ELR (cell line): ENCODE results near the gene CHURC1.

Source experiments
- DNase-seq: peaks from one replicate; pipeline ENCODE4 v3.0.0-alpha.2; 2015; ENCODE audit warnings: low read depth

Gene CHURC1

GRCh38 chr14:64914237-64915028 lies at the start of gene CHURC1:
Gene CHURC1 (plus strand): TSS chr14:64914455. CDS start chr14:64914496, 41 bp downstream.
- DNase-seq = peak; percentile 99

DNA sequence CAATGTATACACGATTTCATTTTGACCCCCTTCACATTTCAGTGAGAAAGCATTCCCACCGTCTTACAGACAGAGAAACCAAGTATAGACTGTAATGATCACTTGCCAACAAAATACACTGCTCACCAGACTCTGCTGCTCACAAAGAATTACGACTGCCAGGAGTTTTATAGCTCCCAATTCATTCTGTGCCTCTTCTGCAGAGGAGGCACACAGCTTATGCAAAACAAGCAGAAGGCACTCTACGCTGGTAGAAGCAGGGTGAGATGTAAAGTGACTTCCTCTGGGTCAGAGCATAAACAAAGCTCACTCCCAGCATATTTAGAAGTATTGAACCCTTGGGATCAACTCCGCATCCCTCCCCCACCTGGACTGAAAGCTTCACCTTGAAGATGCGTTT lies 49.1 kb upstream of the CHURC1 start:
- no peak for DNase-seq

- no peak for DNase-seq
Measured at GRCh38 chr14:64865992-64866391, 48.3 kb upstream of the CHURC1 start.

DNA sequence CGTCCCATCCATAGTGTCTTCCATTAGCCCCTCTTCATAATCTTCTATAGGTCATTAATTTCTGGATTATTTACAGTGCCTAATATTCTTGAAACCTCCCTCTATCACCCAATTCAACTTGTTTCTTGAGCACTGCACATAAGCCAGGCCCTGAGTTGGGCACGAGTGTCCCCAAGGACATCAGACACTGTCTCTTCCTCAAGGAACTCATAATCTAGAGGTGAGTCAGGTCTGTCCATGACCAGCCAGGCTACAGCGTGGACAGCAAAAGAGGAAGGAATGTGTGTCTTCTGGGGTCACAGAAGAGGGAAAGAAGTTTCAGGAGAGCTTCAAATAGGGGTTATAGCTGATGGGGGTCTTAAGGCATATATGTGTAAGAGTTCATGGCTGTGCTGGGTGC lies 47.1 kb upstream of the CHURC1 start:
- DNase-seq = no peak

GRCh38 chr14:64868379-64868778 lies 45.9 kb upstream of the CHURC1 start:
- no peak for DNase-seq

- DNase-seq = no peak
Measured at GRCh38 chr14:64868841-64869240, 45.4 kb upstream of the CHURC1 start.

DNA sequence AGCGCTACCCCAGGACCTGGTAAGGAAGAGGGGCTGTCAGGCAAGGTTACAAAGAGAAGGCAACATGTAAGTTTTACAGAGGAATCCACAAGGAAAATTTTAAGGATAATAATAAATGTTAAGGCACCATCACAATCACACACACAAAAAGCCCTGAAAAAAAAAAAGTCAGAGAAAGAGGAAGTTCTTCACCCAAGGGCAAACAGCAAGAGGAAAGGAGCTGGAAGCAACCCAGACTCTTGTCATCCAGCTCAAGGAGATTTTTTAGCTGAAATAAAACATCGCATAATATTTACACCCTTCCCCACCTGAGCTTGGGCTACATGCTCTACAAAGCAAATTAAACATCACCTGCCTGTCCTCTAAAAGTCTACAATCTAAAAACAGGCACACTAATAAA lies 44.1 kb upstream of the CHURC1 start:
- no peak for DNase-seq

- DNase-seq = no peak
Measured at GRCh38 chr14:64871344-64871743, 42.9 kb upstream of the CHURC1 start.

DNA sequence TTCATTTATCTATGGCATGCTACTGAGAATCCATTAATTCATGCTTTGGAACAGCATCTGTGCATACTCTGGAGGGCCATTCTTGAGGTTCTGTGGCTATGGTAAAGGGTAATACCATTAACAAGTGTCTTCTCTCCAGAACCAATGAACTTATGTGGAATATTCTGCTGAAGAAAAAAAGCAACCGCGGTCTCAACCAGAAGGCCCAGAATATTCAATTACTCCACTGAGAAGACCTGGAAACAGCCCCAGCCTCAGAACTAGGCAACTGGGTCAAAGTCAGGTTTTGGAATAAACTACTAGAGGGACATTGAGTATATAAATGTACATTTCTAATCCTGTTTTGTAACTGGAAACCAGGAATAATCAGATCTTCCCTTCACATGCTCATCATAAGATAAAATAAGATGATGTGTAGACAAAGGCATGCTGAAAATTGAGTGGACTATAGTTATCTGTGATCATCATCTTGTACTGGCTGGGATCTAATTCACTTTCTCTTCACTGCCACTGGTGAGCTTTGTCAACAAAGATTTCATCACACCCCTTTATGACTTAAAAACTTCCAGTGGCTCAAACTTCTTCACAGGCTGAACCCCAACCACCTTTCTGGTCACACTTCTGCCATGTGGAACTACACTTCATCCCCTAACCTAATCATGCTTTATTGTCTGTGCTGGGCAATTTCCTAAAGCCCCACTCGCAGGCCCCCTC lies 40.6 kb upstream of the CHURC1 start:
- no peak for DNase-seq

DNA sequence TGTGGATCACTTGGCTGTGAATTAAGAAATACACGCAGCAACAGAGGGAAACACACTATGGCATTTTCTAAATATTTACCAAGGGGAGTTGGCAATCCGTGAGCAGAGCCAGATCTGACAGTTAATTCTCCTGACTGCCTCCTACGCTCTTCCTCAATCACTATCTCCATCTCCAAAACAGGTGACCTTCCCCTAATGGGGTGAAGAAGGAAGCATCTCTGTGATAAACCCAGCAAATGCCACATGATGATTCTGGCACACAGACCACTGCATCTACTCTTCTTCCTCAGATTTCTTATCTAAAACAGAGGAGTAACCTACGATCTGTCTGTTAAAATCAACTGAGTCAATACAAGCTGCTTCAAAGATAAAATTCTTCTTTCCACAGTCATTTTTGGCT lies 38.9 kb upstream of the CHURC1 start:
- no peak for DNase-seq

DNA sequence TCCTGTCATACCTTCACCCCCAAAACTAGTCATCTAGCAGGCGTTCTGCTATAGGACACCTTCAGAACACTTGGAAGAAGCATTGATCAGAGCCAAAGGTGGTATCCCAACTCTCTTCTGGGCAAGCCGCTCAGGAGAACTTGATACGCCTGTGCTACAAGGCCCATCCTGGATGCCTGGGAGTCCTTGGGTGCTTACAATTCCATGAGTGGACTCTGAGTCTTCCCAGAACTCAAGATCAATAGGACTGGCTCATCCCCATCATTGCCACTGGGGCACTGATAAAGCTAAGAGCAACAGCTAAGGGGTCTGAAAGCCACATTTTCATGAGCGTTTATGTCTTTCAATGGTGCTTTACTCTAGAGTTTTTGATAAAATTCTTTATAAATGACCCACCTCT lies 36.4 kb upstream of the CHURC1 start:
- no peak for DNase-seq

DNA sequence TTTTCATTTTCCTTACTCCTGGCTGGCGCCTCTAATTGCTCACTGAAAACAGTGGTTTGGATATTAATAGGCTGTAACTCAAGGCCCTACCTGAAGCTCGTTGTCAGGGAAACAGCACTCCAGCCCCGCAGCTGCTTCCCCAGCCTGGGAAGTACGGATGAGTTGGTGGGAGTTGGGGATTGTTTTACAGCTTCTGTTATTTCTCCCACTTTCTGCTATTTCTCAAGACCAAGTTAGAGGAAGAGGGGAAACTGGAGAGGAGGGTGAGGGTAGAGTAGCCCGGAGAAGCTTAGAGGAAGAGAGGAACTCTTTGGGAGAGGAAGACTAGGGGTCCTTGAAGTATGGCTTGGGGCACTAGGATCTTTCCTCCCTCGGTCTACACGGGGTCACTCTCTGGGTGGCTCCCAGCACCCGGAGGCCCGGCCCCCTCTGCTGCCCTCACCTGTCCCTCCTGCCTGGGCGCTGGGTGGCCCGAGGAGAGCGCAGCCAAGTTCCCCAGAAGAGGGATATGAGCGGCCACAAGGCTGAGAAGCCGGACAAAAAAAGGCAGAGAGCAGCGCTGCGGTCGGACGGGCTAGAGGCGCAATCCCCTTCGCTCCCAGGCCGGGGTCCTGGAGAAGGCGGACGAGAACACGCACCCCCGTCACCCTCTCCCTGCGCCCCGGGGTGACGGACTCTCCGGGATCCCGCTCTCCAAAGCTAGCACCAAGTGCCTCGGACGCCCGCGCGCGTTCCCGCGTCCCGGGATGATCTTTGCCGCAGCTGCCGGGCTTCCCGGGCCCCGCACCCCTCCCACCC lies 35.2 kb upstream of the CHURC1 start:
- DNase-seq = no peak

- DNase-seq = no peak
Measured at GRCh38 chr14:64879635-64880220, 34.5 kb upstream of the CHURC1 start, which contains the start of gene SPTB. Gene SPTB (minus strand): TSS chr14:64879907. CDS start chr14:64823094, 56,813 bp downstream.

DNA sequence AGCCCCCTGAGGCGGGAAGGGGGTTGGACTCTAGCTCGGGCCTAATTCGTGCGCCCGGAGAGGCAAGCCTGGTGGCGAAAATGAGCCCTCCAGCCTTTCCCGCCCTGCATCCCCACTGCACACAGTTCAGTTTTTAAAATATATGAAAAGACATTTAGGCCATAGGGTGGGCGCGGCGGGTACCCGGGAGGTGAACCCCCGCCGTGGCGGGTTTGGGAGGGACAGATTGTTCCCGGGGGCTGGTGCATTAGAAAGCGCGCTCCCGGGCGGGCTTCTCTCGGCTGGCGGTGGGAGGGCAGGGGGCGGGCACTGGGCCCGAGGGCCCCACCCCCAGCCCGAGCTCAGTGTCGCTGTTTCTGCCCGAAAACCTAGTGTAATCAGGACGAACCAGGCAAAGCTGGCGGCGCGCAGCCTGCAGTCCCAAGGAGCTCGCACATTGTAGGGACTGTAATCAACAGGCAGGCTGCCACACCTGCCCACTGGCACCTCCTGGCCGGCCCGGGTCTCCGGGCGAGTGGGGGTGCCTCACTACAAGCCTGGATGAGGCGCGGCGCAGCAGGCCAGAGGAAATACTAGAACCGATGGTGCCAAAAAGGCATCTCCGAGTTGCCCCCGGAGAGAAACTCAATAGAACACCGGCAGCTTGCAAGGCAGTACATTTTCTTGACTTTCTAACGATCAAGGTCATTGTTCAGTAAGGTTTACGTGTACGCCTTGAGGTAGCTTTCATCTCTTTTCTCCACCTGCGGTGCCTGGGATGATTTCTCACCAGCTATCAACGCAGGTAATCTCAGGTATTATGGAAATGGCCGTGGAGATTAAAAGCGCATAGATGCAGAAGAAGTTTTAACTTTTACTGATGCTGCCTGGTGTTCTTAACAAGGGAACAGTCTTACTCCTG lies 33.8 kb upstream of the CHURC1 start:
- peak; percentile 27 for DNase-seq

DNA sequence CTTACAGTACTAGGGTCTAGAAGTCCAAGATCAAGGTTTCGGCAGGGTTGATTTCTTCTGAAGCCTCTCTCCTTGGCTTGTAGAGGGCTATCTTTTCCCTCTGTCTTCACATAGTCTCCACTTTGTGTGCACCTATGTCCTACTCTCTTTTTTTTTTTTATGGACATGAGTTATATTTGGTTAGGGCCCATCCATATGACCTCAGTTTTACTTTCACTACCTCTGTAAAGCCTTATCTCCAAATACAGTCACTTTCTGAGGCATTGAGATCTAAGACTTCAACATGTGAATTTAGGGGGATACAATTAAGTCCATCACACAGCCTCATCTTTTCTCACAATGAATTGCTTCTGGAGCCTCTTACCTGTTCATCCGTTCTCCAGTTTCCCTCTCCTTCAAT lies 28.7 kb upstream of the CHURC1 start:
- no peak for DNase-seq

GRCh38 chr14:64889352-64889751 lies 24.9 kb upstream of the CHURC1 start:
- peak; percentile 33 for DNase-seq

- no peak for DNase-seq
Measured at GRCh38 chr14:64891173-64891838, 22.9 kb upstream of the CHURC1 start.

- DNase-seq = peak; percentile 76
Measured at GRCh38 chr14:64891839-64892375, 22.3 kb upstream of the CHURC1 start.

- DNase-seq = no peak
Measured at GRCh38 chr14:64899958-64900357, 14.3 kb upstream of the CHURC1 start.

GRCh38 chr14:64906022-64906421 lies 8.2 kb upstream of the CHURC1 start:
- no peak for DNase-seq
